NCI-H82 (cell line): ENCODE results near the gene IL4R.
A peak's percentile ranks its signal among the peaks of the same experiment; 100 is the strongest.
"Not testable (repeated sequence)": the region's sequence is repeated elsewhere in the genome, so short reads cannot be mapped to it uniquely, and the experiment has no call there.

ENCODE experiments used
- DNase-seq: peaks from one replicate; lab custom pipeline; 2025; lab: John Stamatoyannopoulos, UW

IL4R gene

DNA sequence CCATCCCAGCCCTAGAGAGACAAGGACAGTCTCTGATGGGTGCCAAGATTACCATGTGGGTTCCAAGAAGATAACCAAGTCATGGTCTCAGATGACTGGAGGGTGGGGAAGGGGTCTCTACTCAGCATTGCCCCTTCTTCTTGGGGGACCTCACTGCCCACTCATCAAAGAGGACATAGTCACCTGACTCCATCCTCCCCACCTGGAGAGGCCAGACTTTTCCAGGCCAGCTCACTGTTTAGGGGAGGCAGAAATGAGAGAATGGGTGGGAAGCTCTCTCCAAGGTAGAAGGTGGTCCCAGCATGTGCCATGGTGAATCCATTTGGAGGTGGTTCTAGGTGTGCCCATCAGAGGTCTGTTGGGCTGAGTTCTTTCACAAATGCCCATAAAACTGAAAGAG is 67.5 kb downstream of the IL4R start:
- no peak for DNase-seq

DNA sequence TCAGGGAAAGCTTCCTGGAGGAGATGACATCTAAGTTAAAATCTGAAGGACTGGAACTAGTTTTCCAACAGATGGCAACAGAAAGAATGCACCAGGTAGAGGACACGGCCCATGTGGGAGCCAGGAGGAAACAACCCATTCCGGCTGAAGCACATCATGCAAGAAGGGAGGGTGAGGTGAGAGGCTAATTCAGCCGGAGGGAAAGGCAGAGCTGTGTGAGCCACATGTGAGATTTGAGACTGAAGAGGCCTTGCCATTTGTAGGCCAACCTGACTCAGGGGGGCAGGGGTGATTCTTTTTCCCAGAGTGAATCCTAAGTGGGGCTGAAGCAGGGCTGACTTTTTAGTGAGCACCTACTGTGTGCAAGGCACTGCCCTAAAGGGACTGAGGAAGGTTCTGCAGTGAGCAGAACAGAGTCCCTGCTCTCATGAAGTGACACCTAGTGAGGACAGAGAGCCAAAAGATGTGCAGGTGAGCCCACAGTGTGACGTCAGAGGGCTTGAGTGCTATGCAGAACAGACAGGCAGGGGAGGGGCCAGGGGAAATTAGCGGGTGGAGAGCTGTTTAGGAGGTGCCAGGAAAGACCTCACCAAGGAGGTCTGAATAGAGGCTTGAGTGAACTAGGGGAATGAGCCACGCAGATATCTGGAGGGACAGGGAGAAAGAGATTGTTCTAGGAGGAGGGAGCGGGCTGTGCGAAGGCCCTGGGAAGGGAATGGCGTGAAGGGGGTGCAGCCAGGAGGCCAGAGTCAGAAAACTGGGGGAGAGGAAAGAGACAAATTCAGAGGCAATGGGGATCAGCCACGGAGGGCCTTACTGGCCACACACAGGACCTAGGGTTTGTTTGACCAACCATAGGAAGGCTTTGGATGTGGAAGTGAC is 68.4 kb downstream of the IL4R start:
- no peak for DNase-seq

- DNase-seq: no peak
Observed at GRCh38 chr16:27383556-27384243, 69.9 kb downstream of the IL4R start.

GRCh38 chr16:27384425-27384824 is 70.7 kb downstream of the IL4R start:
- DNase-seq: no peak

GRCh38 chr16:27385398-27385797 is 71.6 kb downstream of the IL4R start:
- DNase-seq: peak; percentile 91

DNA sequence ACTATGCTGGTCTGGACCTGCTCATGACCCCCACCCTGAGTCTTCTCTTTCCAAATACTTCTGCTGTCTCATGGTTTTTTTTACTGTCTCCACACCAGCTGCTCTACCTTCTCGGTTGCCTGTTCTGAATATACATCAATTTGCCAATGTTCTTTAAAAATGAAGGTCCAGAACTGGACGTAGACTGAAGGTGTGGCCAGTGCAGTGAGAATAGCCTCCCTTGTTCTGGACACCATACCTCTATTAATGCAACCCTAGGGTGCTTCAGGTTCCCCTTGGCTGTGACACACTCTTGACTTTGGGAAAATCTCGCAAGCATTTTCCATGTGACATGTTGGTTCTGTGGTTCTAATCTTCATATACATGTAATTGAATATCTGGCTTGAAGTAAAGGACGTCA is 72.9 kb downstream of the IL4R start:
- no peak for DNase-seq

DNA sequence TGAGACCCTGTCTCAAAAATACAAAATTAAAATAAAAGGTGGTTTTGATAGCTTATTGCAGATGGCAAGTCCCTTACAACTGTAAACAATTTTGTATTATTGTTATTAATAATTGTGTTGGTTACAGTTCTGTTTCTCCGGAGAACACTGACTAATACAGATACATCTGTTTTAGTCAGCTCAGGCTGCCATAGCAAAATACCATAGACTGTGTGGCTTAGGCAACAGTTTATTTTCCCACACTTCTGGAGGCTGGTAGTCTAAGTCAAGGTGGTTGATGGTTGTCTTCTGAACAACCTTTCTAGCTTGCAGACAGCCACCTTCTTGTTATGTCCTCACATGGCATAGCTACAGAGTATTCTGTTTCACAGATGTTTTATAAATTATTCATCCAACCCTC is 74.0 kb downstream of the IL4R start:
- no peak for DNase-seq

GRCh38 chr16:27389272-27389961 is 75.6 kb downstream of the IL4R start:
- DNase-seq: no peak

DNA sequence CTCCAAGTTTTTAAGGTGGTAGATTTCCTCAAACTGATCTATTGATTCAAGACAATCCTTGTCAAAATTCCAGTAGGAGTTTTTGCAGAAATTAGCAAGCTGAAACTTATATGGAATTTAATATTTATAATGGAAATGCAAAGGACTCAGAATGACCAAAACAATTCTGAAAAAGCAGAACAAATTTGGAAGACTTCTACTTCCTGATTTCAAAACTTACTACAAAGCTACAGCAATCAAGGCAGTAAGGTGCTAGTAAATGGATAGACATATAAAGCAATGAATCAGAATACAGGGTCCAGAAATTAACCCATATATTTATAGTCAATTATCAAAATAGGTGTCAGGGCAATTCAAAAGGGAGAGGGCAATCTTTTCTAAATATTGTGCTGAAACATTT is 76.4 kb downstream of the IL4R start:
- no peak for DNase-seq

- DNase-seq: no peak
Observed at GRCh38 chr16:27392671-27393070, 78.9 kb downstream of the IL4R start.

- DNase-seq: no peak
Observed at GRCh38 chr16:27394516-27394915, 80.7 kb downstream of the IL4R start.

DNA sequence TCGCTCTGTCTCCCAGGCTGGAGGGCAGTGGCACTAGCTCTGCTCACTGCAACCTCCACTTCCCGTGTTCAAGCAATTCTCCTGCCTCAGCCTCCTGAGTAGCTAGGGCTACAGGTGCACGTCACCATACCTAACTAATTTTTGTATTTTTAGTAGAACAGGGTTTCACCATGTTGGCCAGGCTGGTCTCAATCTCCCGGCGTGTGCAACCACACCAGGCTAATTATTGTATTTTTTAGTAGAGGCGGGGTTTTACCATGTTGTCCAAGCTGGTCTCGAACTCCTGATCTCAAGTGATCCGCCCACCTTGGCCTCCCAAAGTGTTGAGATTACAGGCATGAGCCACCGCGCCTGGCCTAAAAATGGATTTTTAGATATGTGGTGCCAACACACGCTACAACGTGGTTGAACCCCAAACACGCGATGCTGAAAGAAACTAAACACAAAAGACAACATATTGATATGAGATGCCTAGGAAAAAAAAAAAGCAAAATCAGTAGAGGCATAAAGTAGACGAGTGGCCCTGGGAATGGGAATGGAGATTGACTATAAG is 84.6 kb downstream of the IL4R start:
- DNase-seq: not testable (repeated sequence)

GRCh38 chr16:27398894-27399853 is 85.4 kb downstream of the IL4R start:
- DNase-seq: no peak

- no peak for DNase-seq
Observed at GRCh38 chr16:27399969-27400368, 86.2 kb downstream of the IL4R start.

GRCh38 chr16:27400751-27401620 is 87.2 kb downstream of the IL4R start:
- no peak for DNase-seq

- no peak for DNase-seq
Observed at GRCh38 chr16:27401768-27402568, 88.2 kb downstream of the IL4R start, which contains the start of gene IL21R. Gene IL21R (plus strand): TSS chr16:27402174. CDS start chr16:27430072, 27,898 bp downstream.

DNA sequence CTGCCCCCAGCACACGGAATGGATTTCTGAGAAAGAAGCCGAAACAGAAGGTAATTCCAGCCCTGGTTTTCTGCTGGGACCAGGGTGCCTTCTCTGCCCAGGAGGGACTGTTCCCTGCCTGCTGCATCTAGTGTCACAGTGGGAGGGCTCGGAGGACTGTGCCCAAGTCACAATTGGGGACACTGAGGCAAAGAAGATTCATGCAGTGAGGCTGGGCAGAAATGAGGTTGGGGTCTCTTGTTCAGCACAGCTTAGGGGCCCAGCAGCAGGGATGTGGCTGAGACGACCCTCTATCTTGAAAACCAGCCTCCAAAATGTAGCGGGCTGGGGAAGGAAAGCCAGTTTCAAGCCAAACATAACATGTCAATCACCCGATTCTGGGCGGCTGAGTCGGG is 88.8 kb downstream of the IL4R start:
- DNase-seq: no peak

DNA sequence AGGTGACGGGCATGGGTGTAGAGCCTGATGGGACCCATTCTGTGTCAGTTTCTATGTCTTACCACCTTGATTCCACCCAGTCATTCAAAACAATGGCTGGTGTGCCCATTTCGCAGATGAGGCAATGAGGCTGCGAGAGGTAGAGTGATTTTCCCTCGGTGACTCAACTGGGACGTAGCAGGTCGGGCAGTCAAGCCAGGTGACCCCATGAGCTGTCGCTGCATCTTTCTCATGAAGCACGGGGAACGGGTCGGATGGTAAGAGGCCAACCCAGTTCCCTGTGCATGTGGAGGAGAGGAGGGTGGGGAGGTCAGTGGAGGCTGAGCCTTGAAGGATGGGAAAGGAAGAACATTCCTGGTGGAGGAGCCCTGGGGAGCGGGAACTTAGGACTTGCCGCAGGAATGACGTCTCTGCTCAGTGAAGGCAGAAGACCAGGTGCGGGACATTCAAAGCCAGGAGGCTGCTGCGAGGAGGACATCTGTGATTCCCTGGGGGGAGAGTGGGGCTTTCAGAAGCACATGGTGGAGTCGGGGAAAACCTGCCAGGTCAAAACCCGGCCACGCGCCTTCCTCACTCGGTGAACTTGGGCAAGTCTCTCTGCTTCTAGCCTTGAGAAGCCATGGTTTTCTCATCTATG is 89.3 kb downstream of the IL4R start:
- peak; percentile 6 for DNase-seq

DNA sequence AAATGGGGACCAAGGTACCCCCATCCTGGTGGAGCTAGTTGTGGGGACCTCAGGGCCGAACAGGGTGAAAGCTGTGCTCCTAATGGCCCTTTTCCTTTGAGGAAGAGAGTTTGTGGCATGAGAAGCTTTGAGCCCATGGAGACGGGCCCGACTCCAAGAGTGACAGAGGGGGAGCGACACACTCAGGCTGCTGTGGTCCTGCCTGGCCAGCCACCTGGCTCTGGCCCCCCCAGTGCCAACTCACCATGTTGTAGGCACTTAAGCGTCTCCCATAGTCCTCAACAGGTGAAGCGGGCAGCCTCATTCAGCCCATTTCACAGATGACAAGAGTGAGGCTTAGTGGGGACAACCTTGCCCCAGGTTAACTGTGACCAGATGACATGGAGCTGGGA is 89.8 kb downstream of the IL4R start:
- DNase-seq: no peak
